Osteocyte (in vitro differentiated cells): ENCODE measurements around the gene FAIM2. TPM values are rescaled to one million over a fixed set of nuclear protein-coding genes. Genes with fewer than 3 reads are reported as not detected.

Experiments used
- DNase-seq: peaks from one replicate; pipeline ENCODE4 v3.0.0; 2021; ENCODE audit warnings: mixed read lengths; ENCODE audit not compliant: unreplicated experiment; ENCODE audit errors: extremely low spot score
- H3K27ac Mint-ChIP-seq: one replicate; pipeline ENCODE4 v1.8.0; 2021; ENCODE audit warnings: mild to moderate bottlenecking, mixed read lengths; ENCODE audit not compliant: unreplicated experiment
- H3K27me3 Mint-ChIP-seq: one replicate; pipeline ENCODE4 v1.8.0; 2021; ENCODE audit warnings: mixed read lengths; ENCODE audit not compliant: unreplicated experiment
- H3K36me3 Mint-ChIP-seq: one replicate; pipeline ENCODE4 v1.8.0; 2021; ENCODE audit warnings: mixed read lengths; ENCODE audit not compliant: unreplicated experiment
- H3K4me1 Mint-ChIP-seq: one replicate; pipeline ENCODE4 v1.8.0; 2021; ENCODE audit warnings: mixed read lengths; ENCODE audit not compliant: unreplicated experiment
- H3K4me3 Mint-ChIP-seq: one replicate; pipeline ENCODE4 v1.8.0; 2021; ENCODE audit warnings: mild to moderate bottlenecking, moderate library complexity, mixed read lengths; ENCODE audit not compliant: unreplicated experiment
- H3K9me3 Mint-ChIP-seq: one replicate; pipeline ENCODE4 v1.8.0; 2021; ENCODE audit warnings: mixed read lengths; ENCODE audit not compliant: unreplicated experiment
- total RNA-seq: library from RNA; stranded (reverse); gene quantifications from 2 replicates; pipeline ENCODE4 v1.2.1, GENCODE V29; 2021
- TF ChIP-seq, protein P1 (sequence below): fragments of 200-600 bp; sonication (generic); IDR thresholded peaks from 2 replicates; pipeline ENCODE4 v1.5.0; 2021; ENCODE audit warnings: antibody characterized with exemption, mild to moderate bottlenecking, moderate library complexity

FAIM2 gene
- total RNA-seq, 1 donor from 2014 or later, result 1.5 TPM

DNA sequence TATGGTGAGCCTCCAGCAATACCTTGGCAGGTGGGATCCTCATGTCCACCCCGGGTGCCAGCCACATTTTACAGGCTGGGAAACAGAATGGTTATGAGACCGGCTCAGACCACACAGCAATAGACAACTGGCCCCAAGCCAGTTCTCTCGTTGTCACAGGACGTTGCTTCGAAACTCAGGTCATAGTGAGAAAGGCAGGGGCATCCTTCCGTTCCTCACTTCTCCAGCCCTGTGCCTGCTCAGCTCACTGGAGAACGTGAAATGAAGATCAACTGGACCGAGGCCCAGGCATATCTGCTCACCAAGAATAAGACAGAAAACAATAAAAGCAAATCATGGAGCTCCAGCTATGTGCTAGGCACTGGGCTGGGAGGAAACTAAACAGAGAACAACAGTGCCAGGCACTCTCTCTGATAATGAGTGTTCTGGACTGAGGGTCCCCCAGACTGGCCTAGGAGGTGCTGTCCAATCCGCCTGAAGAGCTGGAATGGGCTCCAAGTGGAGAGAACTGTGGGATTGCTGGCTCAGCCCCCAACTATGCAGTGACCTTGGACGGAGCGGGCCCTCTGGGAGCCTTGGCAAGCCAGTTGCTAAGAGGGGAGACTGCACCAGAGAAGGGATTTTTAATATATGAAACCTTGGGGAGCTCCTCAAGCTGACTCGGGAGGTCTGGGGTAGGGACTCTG is 18.8 kb upstream of the FAIM2 start:
- no peak overlapping the region for H3K27ac Mint-ChIP-seq
- H3K36me3 Mint-ChIP-seq, result no peaks in the 10 kb centered on the region
- H3K9me3 Mint-ChIP-seq, result no peaks in the 10 kb centered on the region
- peaks cover 2% of the 10 kb centered on the region for H3K4me1 Mint-ChIP-seq
- no peak for DNase-seq
- no peaks in the 10 kb centered on the region for H3K27me3 Mint-ChIP-seq
- H3K4me3 Mint-ChIP-seq, result no peak overlapping the region
- TF ChIP-seq, protein P1, sequence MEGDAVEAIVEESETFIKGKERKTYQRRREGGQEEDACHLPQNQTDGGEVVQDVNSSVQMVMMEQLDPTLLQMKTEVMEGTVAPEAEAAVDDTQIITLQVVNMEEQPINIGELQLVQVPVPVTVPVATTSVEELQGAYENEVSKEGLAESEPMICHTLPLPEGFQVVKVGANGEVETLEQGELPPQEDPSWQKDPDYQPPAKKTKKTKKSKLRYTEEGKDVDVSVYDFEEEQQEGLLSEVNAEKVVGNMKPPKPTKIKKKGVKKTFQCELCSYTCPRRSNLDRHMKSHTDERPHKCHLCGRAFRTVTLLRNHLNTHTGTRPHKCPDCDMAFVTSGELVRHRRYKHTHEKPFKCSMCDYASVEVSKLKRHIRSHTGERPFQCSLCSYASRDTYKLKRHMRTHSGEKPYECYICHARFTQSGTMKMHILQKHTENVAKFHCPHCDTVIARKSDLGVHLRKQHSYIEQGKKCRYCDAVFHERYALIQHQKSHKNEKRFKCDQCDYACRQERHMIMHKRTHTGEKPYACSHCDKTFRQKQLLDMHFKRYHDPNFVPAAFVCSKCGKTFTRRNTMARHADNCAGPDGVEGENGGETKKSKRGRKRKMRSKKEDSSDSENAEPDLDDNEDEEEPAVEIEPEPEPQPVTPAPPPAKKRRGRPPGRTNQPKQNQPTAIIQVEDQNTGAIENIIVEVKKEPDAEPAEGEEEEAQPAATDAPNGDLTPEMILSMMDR, result no peak

GRCh38 chr12:49921936-49922335 is 18.2 kb upstream of the FAIM2 start:
- Mint-ChIP-seq H3K4me1 (peaks cover 2% of the 10 kb centered on the region), H3K4me3 (no peak overlapping the region), H3K36me3 (no peaks in the 10 kb centered on the region), H3K9me3 (no peaks in the 10 kb centered on the region), H3K27me3 (no peaks in the 10 kb centered on the region), H3K27ac (no peak overlapping the region)
- TF ChIP-seq, protein P1, result no peak
- no peak for DNase-seq

- Mint-ChIP-seq H3K27ac (no peak overlapping the region), H3K36me3 (no peaks in the 10 kb centered on the region), H3K27me3 (no peaks in the 10 kb centered on the region), H3K4me3 (no peak overlapping the region), H3K4me1 (peaks cover 2% of the 10 kb centered on the region), H3K9me3 (no peaks in the 10 kb centered on the region)
- TF ChIP-seq, protein P1, result no peak
- DNase-seq, result no peak
These were observed 17.6 kb upstream of the FAIM2 start for GRCh38 chr12:49921299-49921698.

- Mint-ChIP-seq H3K27ac (no peak overlapping the region), H3K4me3 (no peak overlapping the region), H3K36me3 (no peaks in the 10 kb centered on the region), H3K4me1 (peaks cover 2% of the 10 kb centered on the region), H3K9me3 (no peaks in the 10 kb centered on the region), H3K27me3 (no peaks in the 10 kb centered on the region)
- TF ChIP-seq, protein P1, result no peak
- DNase-seq, result no peak
These were observed 17.2 kb upstream of the FAIM2 start for GRCh38 chr12:49920915-49921286.

DNA sequence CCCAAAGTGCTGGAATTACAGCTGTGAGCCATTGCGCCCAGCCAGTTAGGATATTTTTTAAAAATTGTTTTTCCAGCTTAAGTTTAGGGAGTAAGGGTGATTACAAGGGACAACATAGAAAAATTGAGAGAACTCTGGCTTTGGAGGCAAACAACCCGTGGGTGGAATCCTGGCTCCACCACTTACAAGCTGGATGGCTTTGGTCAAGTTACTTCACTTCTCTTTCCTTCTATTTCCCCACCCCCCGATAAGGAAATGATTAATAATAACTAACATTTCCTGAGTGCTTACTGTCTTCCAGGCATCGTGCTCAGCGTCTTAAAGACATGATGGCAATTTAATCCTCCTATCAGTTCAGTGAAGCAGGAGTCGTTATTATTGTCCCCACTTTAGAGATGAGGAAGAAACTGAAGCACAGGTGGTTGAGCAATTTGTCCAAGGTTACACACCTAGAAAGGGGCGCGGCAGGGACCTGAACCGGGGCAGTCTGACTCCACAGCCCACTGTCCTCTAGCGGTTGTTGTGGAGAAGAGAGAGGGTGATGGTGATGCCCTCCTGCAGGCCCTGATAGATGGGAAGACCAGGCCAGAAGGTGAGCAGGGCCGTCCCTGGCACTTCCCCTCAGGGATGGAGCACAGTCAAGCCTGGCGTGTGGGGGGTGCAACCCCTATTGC is 16.7 kb upstream of the FAIM2 start:
- Mint-ChIP-seq H3K4me1 (peaks cover 2% of the 10 kb centered on the region), H3K9me3 (no peaks in the 10 kb centered on the region), H3K36me3 (no peaks in the 10 kb centered on the region), H3K4me3 (no peak overlapping the region), H3K27ac (no peak overlapping the region), H3K27me3 (no peaks in the 10 kb centered on the region)
- TF ChIP-seq, protein P1, result no peak
- DNase-seq, result no peak
